ENCODE results near the gene TANC1. TPM values are rescaled to one million over a fixed set of nuclear protein-coding genes. Genes with fewer than 3 reads are reported as not detected.

TANC1 gene
- total and polyA plus RNA-seq, 2 experiments from 2014 or later = 2.8 to 9.5 TPM

- no peak for DNase-seq (ENCODE audit: low spot score)
Observed at GRCh38 chr2:159106109-159106508, 137.7 kb downstream of the TANC1 start.

GRCh38 chr2:159108181-159108893 lies 139.9 kb downstream of the TANC1 start:
- H3K4me2 ChIP-seq = no peak overlapping the region
- H3K36me3 Mint-ChIP-seq (ENCODE audit: low read depth) = no peaks in the 10 kb centered on the region

More at GRCh38 chr2:159106109-159106508, 137.7 kb downstream of the TANC1 start:
- Mint-ChIP-seq H3K4me3 (no peak overlapping the region), H3K27ac (no peak overlapping the region), H3K27me3 (ENCODE audit: insufficient read depth, low read depth, poor library complexity) (no peaks in the 10 kb centered on the region), H3K9me3 (no peaks in the 10 kb centered on the region), H3K36me3 (ENCODE audit: low read depth) (no peaks in the 10 kb centered on the region), H3K4me1 (no peaks in the 10 kb centered on the region)
- no peak overlapping the region for H3K4me3 ChIP-seq
- H3K27ac ChIP-seq (ENCODE audit: low read depth) = no peak overlapping the region
- H4K20me1 ChIP-seq (replicated peaks; ENCODE audit: insufficient read depth) = no peaks in the 10 kb centered on the region
- no peak overlapping the region for H3K4me2 ChIP-seq
- H3F3A ChIP-seq (replicated peaks; ENCODE audit: low read depth) = no peaks in the 10 kb centered on the region
- H3K9me2 ChIP-seq (ENCODE audit: insufficient read depth) = no peaks in the 10 kb centered on the region
- no peak for ATAC-seq
- TF ChIP-seq NANOG (IDR thresholded peaks at IDR 0.05; ENCODE audit: borderline replicate concordance) = no peak
- no peak for TF ChIP-seq JUNB (IDR thresholded peaks at IDR 0.05; ENCODE audit: unreplicated experiment)
- TF ChIP-seq EZH2phosphoT487 (IDR thresholded peaks at IDR 0.05; ENCODE audit: unreplicated experiment) = no peak
- TF ChIP-seq ETS1 (IDR thresholded peaks at IDR 0.05) = no peak
- no peaks in the 10 kb centered on the region for H3K27me3 ChIP-seq (ENCODE audit: insufficient read depth)
- H3K79me2 ChIP-seq (replicated peaks; ENCODE audit: insufficient read depth) = no peaks in the 10 kb centered on the region
- H3K4me1 ChIP-seq (ENCODE audit: insufficient read depth) = no peaks in the 10 kb centered on the region
- no peak overlapping the region for H2AFZ ChIP-seq
- no peaks in the 10 kb centered on the region for H3K36me3 ChIP-seq (ENCODE audit: insufficient read depth)

More at GRCh38 chr2:159108181-159108893, 139.9 kb downstream of the TANC1 start:
- Histone ChIP-seq H2AFZ (no peak overlapping the region), H3K79me2 (replicated peaks; ENCODE audit: insufficient read depth) (no peaks in the 10 kb centered on the region), H3F3A (replicated peaks; ENCODE audit: low read depth) (no peaks in the 10 kb centered on the region), H3K4me3 (no peak overlapping the region), H4K20me1 (replicated peaks; ENCODE audit: insufficient read depth) (no peaks in the 10 kb centered on the region), H3K36me3 (ENCODE audit: insufficient read depth) (no peaks in the 10 kb centered on the region), H3K4me1 (ENCODE audit: insufficient read depth) (no peaks in the 10 kb centered on the region), H3K9me2 (ENCODE audit: insufficient read depth) (no peaks in the 10 kb centered on the region), H3K27me3 (ENCODE audit: insufficient read depth) (no peaks in the 10 kb centered on the region), H3K27ac (ENCODE audit: low read depth) (no peak overlapping the region)
- H3K9me3 Mint-ChIP-seq = no peaks in the 10 kb centered on the region
- ATAC-seq (no peak), DNase-seq (ENCODE audit: low spot score) (no peak)
- H3K27ac Mint-ChIP-seq = no peak overlapping the region
- no peak overlapping the region for H3K4me3 Mint-ChIP-seq
- H3K27me3 Mint-ChIP-seq (ENCODE audit: insufficient read depth, low read depth, poor library complexity) = no peaks in the 10 kb centered on the region
- TF ChIP-seq REST (IDR thresholded peaks at IDR 0.05; ENCODE audit: unreplicated experiment) (no peak), POLR2AphosphoS5 (IDR thresholded peaks at IDR 0.05; ENCODE audit: low read depth) (no peak), CTCF (conservative IDR thresholded peaks at IDR 0.05; ENCODE audit: low read depth in 2 of 2) (no peak), JUNB (IDR thresholded peaks at IDR 0.05; ENCODE audit: unreplicated experiment) (no peak), ZNF114 (CRISPR knock-in tag; IDR thresholded peaks at IDR 0.05) (no peak), EZH2phosphoT487 (IDR thresholded peaks at IDR 0.05; ENCODE audit: unreplicated experiment) (no peak), ETS1 (IDR thresholded peaks at IDR 0.05) (no peak), STAT1 (IDR thresholded peaks at IDR 0.05; ENCODE audit: unreplicated experiment) (no peak), CREB1 (CRISPR knock-in tag; IDR thresholded peaks at IDR 0.05; ENCODE audit: low read depth) (no peak)
- H3K4me1 Mint-ChIP-seq = no peaks in the 10 kb centered on the region
